GM10847 (cell line): ENCODE data around the gene OR10H4.

Experiments
- POLR2A ChIP-seq: IDR thresholded peaks from 2 replicates; pipeline ENCODE4 v1.6.1; 2011; ENCODE audit not compliant: insufficient read length; ENCODE audit errors: extremely low read depth

Gene OR10H4, protein sequence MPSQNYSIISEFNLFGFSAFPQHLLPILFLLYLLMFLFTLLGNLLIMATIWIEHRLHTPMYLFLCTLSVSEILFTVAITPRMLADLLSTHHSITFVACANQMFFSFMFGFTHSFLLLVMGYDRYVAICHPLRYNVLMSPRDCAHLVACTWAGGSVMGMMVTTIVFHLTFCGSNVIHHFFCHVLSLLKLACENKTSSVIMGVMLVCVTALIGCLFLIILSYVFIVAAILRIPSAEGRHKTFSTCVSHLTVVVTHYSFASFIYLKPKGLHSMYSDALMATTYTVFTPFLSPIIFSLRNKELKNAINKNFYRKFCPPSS

DNA sequence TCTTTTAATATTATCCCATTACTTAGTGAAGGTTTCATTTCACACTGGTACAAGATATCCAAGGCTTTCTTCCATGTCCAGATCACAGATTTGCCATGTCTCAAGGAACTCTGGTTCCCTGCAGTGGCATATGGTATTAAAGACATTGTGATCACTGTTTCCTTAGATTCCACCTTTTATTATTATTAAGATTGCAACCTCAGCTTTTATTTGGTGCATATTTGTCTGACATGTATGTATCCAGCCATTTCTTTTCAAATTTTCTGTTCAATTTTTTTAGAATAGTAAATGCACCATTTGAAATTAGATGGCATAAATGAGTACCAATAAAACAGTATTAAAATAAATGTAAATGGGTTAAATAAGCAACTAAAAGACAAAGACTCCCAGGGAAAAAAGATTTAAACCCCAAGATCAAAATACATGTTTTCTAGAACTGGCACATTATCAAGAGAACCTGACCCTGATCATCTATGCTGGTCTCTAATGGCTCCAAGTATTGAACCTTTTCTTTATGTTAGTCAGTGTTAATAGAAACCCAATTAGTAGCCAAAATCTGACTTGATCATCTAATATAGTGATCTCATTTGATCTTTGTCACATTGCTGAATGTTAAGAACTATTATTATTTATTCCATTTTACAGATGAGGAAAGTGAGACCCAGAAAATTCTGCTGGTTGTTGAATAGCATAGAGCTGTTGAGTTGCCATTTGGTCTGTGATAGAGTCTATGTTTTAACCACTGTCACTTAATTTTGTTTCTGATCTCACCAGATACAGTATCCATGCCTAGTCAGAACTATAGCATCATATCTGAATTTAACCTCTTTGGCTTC is at the start of gene OR10H4:
OR10H4 (plus strand) TSS at position 786 of the 836 bp plus-strand sequence; CDS start at position 786, 0 bp downstream.
- TF ChIP-seq POLR2A = no peak

DNA sequence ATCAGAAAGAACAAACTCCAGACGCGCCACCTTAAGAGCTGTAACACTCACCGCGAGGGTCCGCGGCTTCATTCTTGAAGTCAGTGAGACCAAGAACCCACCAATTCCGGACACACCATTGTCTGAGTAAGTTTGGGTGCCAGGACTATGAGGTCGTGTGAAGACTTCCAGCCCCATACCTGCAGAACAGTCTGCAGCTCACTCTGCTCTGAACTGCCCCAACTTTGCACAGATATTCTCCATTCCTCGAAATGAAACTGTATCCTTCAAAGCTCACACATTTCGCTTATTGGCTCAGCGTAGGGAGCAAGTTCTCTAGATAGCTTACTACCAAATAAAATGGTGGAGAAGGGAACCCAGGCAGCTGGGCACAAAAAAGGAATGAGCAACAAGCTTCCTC is 48.3 kb upstream of the OR10H4 start:
- no peak for TF ChIP-seq POLR2A

DNA sequence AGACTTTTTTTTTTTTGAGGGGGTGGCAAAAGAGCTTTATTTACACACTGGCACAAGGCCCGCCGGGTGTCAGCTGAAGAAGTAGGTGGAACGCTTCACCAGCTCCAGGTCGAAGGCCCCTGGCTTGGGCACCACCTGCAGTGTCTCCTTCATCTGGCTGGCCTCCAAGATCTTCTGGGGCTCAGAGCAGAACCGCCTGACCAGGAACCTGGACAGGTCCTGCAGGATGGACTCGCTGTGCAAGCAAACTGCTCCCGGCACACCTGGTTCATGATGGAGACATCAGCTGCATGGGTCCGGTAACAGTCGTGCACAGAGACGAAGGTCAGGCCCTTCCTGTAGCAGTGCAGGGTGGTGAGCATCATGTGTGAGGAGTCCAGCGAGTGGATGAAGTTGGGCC is 46.6 kb upstream of the OR10H4 start:
- TF ChIP-seq POLR2A = no peak

DNA sequence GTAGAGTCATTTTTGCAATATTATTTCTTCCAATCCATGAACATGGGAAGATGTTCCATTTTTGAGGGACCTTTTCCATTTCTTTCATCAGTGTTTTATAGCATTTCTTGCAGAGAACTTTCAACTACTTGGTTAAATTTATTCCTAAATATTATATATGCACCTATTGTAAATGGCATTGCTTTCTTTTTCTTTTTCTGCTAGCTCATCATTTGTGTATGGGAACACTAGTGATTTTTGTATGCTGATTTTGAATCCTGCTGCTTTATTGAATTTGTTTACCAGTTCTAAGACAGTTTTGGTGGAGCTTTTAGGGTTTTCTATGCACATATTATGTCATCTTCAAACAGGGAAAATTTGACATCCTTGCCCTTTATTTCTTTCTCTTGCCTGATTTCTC is 43.8 kb upstream of the OR10H4 start:
- no peak for TF ChIP-seq POLR2A

DNA sequence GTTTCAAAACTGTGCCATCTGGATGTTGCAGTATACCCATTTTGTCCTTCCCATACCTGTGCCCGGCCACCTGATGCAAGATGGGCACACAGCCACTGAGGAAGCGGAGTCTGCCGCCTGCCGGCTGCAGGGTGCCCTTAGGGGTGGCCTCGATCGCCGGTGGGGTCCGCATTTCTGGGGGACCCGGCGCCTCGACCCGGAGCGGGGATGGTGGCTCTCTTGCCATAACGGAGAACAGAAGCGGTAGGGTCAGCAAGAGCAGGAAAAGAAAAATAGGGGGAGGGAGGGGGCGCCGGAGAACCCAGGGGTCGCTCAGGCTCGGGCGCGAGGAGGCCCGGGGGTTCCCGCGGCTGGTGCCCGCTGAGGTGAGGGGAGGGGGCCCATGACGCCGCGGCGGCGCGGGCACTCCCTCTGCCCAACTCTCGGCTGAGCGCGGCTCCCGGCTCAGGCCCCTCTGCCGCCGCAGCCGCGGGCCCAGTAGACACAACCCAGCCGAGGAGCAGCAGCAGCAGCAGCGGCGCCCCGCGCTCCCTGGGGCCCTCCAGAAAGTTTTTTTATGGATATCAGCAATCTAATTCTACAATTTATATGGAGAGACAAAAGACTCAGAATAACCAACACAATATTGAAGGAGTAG is 37.1 kb upstream of the OR10H4 start:
- TF ChIP-seq POLR2A = no peak

DNA sequence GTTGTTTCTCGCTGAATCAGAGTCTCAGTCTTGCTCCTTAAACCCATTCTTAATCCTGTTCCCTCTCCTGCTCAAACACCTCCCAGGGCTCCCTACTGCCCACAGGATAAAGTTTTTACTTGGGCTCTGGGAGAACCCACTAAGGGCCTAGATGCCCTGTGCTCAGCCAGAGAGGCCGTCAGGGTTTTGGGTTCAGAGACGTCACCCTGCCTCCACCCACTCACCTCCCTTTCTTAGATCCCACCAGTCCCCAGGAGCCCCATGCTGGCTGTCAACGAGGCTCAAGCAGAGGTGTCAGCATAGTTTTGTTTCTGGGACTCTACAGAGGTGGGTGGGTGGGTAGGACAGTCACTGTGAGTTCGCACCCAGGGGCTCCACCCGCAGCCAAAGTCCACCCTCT is 35.4 kb upstream of the OR10H4 start:
- TF ChIP-seq POLR2A = no peak

DNA sequence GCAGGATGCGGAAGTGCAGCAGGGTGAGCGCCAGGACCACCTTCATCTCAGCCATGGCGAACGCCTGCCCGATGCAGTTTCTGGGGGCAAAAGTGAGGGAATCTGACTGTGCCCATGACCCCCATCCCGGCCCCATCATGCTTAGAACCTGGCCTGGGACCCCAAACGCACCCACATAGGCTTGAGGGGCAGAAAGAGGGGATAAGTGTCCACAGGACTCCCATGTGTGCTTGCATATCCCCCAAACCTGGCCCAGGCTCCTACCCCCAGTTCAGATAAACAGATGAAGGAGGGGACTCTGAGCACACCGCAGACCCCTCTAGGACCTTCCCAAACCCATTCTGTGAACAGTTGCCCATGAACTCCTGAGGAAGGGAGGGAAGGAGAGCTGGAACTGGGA is 35.0 kb upstream of the OR10H4 start:
- TF ChIP-seq POLR2A = no peak

DNA sequence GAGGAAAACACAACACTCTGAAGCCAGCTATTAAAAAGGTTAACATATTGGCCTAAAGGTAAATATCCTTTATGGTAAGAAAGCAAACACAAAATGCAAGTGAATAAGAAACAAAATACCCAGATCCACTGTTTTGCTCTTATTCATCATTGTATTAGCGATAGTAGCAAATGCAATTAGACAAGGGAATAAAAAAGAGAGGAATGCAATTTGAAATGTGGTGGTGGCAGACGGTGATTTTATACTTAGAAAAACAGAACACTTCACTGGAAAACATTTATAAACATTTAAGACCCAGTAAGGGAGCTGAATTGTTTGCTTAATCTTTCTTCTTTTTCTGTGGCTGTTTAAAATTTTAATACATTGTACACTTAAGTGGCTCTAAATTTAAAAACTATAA is 33.7 kb upstream of the OR10H4 start:
- no peak for TF ChIP-seq POLR2A

DNA sequence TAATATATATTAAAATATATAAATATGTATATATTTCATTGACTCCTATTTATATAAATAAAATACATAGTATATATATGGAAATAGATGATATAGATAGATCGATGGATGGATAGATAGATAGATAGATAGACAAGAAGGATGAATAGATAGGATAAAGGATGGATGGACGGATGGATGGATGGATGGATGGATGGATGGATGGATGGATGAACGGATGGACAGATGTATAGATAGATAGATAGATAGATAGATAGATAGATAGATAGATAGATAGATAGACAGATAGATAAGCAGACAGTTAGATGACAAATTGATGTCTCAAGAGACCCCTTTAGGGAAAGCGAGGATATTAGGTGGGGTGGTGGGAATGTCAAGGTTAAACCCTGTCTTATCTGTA is 29.6 kb upstream of the OR10H4 start:
- TF ChIP-seq POLR2A = no peak

DNA sequence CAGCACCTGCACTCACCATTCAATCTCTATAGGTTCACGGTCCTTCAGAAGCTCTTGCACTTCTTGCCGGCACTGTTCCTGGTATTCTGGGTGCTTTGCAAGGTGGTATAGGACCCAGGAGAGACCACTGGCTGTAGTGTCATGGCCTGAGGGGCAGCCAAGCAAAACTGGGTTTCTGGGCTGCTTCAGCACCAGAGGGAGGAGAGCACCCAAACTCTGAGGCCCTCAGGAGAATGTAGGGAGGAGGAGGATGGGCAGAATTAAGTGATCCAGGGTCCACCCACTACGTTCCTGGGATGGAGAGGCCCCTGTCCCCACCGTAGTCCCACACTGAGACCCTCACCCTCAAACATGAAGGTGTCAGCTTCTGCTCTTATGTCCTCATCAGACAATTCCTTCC is 26.8 kb upstream of the OR10H4 start:
- TF ChIP-seq POLR2A = no peak

DNA sequence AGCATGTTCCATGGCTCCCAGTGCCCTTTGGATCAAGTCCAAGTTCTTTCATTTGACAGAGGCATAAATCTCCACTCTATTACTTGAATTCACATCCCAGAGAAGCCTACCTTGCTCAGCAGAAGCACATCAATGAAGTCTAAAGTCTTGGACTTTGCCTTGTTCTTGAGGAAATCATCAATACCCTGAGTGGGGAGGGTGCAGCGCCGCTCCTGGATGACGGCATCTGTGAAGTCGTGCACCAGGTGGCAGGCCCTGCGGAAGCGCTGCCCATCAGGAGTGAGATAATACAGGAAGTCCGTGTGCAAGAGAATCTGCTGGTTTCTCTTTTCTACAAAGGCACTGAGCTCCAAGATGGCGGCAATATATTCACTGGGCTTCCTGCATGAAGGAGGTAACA is 25.1 kb upstream of the OR10H4 start:
- TF ChIP-seq POLR2A = no peak

DNA sequence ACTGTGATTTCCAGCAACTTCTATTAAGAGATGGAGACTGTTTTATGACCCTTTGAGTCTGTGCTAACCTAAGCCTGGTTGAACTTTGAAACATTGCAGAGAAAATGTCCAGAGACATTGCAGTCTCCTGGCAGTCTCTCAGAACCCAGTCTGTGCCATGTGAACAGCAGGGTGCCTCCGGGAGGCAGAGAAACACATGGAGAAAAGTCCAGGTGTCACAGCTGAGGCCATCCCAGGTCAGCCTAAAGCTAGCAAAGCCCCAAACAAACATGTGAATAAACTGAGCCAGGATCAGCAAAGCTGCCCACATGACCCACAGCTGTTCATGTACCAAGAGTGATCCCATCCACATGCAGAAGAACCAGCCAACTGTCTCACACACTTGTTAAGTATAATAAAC is 22.3 kb upstream of the OR10H4 start:
- no peak for TF ChIP-seq POLR2A

DNA sequence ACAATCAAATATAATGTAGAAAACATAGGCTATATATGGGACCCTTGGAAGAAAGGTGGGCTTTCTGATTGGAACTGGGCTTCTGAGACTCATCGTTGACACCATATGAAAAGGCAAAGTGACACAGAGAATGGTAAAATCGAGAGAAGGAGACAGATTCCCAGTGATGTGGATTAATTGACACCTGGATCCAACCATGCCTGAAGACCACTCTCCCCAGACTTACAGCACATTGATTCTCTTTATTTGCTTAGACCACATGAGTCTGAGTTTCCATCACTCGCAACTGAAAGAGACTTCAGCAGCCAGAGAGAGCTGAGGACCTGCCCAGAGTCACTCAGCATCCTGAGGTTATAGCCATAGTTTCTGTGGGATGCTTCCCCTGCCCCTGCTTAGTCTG is 20.5 kb upstream of the OR10H4 start:
- no peak for TF ChIP-seq POLR2A

DNA sequence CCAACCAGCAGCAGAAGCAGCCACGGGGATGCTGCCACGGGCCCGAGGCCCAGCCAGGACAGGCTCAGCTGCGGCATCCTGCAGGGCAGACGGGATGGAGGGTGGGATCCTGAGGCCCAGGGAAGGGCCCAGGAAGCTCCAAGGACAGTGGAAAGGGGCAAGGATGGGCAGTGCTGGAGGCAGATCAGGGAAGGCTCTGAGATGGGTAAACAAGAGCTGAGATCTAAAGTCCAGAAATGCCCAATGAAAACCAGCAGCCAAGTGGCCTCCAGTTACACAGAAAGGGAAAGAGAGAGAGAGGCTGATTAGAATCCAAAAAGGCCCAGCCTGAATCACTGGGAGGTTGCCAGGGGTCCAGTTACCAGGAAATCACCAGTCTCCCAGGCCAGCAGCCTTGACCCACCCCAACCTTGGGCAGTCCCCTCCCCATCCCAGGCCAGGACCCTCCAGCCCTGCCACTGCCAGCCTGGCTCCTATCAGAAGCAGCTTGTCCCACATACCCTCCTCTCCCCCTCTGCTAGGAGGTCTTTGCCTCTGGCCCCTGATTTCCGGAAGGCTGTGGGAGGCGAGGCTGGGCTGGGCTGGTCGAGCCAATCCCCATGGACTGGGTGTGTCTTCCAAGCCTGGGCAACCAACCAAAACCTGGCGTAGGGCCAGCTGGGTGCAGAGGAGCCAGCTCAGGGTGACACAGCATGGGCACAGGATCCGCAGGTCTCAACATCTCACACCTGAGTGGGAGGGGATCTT is 14.3 kb upstream of the OR10H4 start, which contains the start of gene CYP4F11:
CYP4F11 (minus strand) TSS at position 198 of the 747 bp plus-strand sequence; CDS start at position 77, 121 bp downstream.
- no peak for TF ChIP-seq POLR2A

DNA sequence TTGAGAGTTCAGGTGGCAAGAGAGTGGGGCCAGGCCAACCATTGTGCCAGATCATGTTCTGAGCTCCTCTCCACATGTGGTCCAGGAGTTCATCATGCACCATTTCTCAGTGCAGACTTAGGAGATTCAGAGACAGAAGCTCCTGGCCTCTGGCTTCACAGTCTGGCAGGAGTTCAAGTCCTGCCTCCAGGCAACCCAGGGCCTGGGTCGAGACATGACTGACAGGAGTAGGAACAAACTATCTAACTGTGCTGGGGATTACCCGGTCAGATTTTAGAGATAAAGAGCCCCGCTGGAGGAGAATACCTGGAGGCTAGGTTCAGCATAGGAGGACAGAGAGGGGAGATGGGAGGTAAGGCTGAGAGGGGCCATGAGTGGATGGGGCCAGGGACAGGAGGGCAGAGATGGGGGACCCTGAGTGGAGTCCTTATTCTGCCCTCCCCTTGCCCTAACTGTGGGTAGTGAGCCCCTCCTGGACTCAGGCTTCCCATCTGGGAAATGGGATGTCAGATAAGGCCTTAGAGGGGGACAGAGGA is 13.6 kb upstream of the OR10H4 start:
- no peak for TF ChIP-seq POLR2A

DNA sequence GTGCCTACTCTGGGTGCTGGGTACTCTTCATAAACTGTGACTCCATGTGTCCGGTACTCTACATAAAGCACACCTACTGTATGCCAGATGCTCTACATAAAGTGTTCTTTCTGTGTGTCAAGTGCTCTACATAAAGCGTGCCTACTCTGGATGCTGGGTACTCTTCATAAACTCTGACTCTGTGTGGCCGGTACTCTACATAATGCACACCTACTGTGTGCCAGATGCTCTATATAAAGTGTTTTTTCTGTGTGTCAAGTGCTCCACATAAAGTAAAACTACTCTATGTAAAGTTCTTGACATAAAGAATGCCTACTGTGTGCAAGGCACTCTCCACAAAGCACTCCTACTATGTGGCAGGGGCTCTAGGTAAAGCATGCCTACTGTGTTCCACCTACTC is 12.6 kb upstream of the OR10H4 start:
- no peak for TF ChIP-seq POLR2A

DNA sequence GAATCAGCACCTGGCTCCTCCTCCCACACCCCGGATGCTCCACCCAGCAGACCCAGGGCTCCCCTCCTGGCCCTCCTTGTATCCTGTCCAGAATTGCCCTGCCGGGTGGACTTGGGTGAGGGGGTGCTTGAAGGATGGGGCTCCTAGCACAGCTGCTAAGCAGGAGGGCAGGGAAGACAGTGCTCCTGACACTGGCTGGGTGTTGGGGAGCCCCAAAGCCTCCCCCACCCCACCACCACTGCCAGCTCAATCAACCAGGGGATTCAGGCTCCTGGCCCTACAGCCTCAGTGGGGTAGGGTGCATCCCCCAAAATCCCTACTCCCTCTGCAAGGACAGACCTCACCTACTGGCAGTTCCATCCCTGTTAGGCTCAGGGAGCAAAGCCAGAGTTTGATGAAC is 11.9 kb upstream of the OR10H4 start:
- TF ChIP-seq POLR2A = no peak
